Skeletal muscle tissue (tissue), 5 donors: ENCODE measurements around the gene COL5A2. TPM values are rescaled to one million over a fixed set of nuclear protein-coding genes. Genes with fewer than 3 reads are reported as not detected.

ENCODE experiments used
- H3K27ac ChIP-seq: one replicate; pipeline ENCODE4 v1.7.0; 2013; ENCODE audit warnings: mild to moderate bottlenecking, low read depth, low read length, inconsistent platforms
- H3K27me3 ChIP-seq, 3 donors: one replicate each; pipeline ENCODE4 v1.7.0; 2013; ENCODE audit warnings: low read length in 3 of 3; ENCODE audit not compliant: control insufficient read depth in 3 of 3, insufficient read depth in 3 of 3
- H3K36me3 ChIP-seq, 3 donors: one replicate each; pipeline ENCODE4 v1.7.0; 2013; ENCODE audit warnings: low read length in 3 of 3; ENCODE audit not compliant: control insufficient read depth in 3 of 3, insufficient read depth in 3 of 3
- H3K4me1 ChIP-seq, 3 donors: one replicate each; pipeline ENCODE4 v1.7.0; 2013; ENCODE audit warnings: low read length in 3 of 3, mild to moderate bottlenecking in 3 of 3; ENCODE audit not compliant: control insufficient read depth in 3 of 3, insufficient read depth in 3 of 3
- H3K4me3 ChIP-seq, 3 donors: one replicate each; pipeline ENCODE4 v1.7.0; 2013; ENCODE audit warnings: low read length in 3 of 3
- H3K9ac ChIP-seq, 3 donors: one replicate each; pipeline ENCODE4 v1.7.0; 2013; ENCODE audit warnings: low read length in 3 of 3, mild to moderate bottlenecking in 3 of 3, moderate library complexity in 2 of 3, low read depth in 1 of 3
- H3K9me3 ChIP-seq, 3 donors: one replicate each; pipeline ENCODE4 v1.7.0; 2013; ENCODE audit warnings: low read length in 3 of 3; ENCODE audit not compliant: control insufficient read depth in 3 of 3
- small RNA-seq: library from RNA; depleted of rRNA; stranded (forward); fragments of <200 nt; gene quantifications from one replicate; pipeline ENCODE3, GENCODE V24; 2014
- total RNA-seq: library from RNA; depleted of rRNA; stranded (reverse); fragments of >200 nt; gene quantifications from one replicate; pipeline ENCODE4 v1.2.3, GENCODE V29; 2014
- donor health status: Osteomylitis.

The COL5A2 gene
- total RNA-seq, 1 donor from 2014 or later = 404 TPM

DNA sequence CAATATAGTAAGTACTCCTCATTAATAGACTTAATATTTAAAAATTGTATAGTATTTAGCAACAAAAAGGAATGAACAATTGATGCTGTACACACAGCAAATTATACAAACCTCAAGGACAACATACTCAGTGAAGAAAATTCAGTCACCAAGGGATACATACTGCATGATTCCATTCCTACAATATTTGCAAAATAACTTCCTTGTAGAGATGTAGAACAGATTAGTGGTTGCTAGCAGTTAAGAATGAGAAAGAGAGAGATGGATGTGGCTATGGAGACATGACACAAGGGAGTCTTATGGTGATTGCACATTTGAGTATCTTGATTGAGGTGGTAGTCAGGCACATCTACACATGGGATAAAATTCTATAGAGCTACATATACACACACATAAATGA lies 179.3 kb downstream of the COL5A2 start:
- Histone ChIP-seq H3K36me3 (peaks cover 0 to 19% (median 4%) of the 10 kb centered on the region in 3 donors), H3K4me1 (no peaks in the 10 kb centered on the region), H3K9me3 (no peaks in the 10 kb centered on the region), H3K4me3 (no peak overlapping the region), H3K27ac (no peak overlapping the region), H3K9ac (no peak overlapping the region), H3K27me3 (no peaks in the 10 kb centered on the region)

GRCh38 chr2:188997263-188997662 lies 182.3 kb downstream of the COL5A2 start:
- Histone ChIP-seq H3K9ac (no peak overlapping the region), H3K36me3 (peaks cover 0 to 24% (median 4%) of the 10 kb centered on the region in 3 donors), H3K4me1 (no peaks in the 10 kb centered on the region), H3K9me3 (no peaks in the 10 kb centered on the region), H3K27me3 (no peaks in the 10 kb centered on the region), H3K4me3 (no peak overlapping the region), H3K27ac (no peak overlapping the region)

- Histone ChIP-seq H3K4me3 (no peak overlapping the region), H3K9ac (no peak overlapping the region), H3K36me3 (peaks cover 0 to 16% (median 0%) of the 10 kb centered on the region in 3 donors), H3K9me3 (no peaks in the 10 kb centered on the region), H3K27ac (no peak overlapping the region), H3K27me3 (no peaks in the 10 kb centered on the region), H3K4me1 (no peaks in the 10 kb centered on the region)
Measured at GRCh38 chr2:188993247-188993646, 186.3 kb downstream of the COL5A2 start.

DNA sequence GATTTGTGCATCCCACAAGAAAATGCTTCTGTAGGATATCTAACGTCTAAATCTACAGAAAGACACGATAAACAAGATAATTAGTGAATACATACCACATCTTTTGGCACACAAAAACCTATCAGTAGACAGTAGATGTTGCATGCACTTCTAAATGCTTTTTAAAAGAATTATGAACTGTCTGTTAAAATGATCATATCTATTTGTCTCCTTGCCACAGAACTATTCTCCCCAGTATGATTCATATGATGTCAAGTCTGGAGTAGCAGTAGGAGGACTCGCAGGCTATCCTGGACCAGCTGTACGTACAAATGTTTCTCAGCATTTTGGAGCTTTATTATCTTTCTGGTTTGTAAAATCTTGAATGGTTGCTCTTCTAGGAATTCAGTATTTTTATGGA lies 192.7 kb downstream of the COL5A2 start:
- peaks cover 0 to 5% (median 0%) of the 10 kb centered on the region in 3 donors for H3K36me3 ChIP-seq
- H3K4me3 ChIP-seq = no peak overlapping the region
- no peaks in the 10 kb centered on the region for H3K4me1 ChIP-seq
- H3K9ac ChIP-seq = no peak overlapping the region
- no peaks in the 10 kb centered on the region for H3K27me3 ChIP-seq
- no peak overlapping the region for H3K27ac ChIP-seq
- H3K9me3 ChIP-seq = no peaks in the 10 kb centered on the region

DNA sequence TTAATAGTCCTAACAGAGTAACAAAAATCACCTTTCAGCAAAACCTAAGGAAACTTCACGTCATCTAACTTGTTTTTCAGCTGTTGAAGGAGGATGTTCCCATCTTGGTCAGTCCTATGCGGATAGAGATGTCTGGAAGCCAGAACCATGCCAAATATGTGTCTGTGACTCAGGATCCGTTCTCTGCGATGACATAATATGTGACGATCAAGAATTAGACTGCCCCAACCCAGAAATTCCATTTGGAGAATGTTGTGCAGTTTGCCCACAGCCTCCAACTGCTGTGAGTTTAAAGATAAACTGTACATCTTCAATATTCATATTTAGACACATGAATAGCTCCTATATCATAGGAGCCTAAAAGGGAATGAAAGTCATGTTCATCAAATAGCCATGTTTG lies 194.9 kb downstream of the COL5A2 start:
- Histone ChIP-seq H3K9me3 (no peaks in the 10 kb centered on the region), H3K27me3 (no peaks in the 10 kb centered on the region), H3K27ac (peak overlapping the region; percentile 60), H3K9ac (peak overlapping the region in 1 of 3 donors; percentile 48), H3K4me1 (no peaks in the 10 kb centered on the region), H3K4me3 (no peak overlapping the region), H3K36me3 (peaks cover 0 to 2% (median 0%) of the 10 kb centered on the region in 3 donors)

DNA sequence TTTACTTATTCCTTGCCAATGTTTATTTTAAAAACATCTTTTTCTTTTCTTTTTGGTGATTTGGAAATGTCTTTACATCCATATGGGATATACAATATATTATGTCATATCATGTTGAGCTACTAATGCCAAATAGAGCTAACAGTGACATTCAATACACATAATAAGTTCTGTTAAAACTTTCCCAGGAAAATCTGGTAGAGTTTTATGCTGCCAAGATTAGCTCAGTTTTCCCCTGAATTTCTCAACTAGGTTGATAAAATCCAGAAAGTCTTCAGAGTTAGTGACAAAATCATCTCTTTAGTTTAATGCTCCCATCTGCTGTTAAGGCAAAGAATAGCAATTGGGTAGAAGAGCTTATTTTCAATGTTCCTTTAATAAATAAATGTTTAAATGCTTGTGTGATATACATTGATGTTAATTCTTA lies 195.5 kb downstream of the COL5A2 start:
- H3K4me1 ChIP-seq = no peaks in the 10 kb centered on the region
- H3K9ac ChIP-seq = peak overlapping the region in 1 of 3 donors; percentile 48
- H3K36me3 ChIP-seq = peaks cover 0 to 2% (median 0%) of the 10 kb centered on the region in 3 donors
- H3K4me3 ChIP-seq = no peak overlapping the region
- no peaks in the 10 kb centered on the region for H3K27me3 ChIP-seq
- H3K9me3 ChIP-seq = no peaks in the 10 kb centered on the region
- H3K27ac ChIP-seq = peak overlapping the region; percentile 60

DNA sequence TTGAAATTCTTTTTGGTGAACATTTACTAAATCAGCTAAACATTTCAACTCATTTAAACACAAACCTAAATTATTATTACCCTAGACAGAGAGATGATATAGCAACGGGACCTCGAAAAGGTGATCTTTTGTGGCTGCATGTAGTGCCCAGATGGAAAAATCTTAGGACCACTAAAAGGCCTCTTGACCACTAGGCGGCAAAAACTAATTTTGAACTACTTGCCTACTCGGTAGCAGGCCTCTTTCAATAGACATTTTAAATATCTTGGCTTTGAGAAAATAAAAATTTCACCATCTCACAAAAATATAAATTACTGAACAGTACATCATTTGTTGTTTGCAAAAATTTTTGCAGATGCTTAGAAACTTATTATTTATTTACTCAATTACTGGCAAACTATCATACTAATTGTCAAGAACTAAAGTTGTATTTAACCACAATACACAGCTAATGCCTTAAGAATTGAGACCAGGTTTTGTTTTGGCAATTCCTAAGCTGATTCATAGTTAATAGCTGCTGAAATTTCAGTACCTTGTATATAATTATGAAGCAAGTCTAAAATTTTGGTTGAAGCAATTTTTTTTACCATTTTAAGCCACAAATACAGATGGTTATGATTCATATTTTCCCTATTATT lies 196.0 kb downstream of the COL5A2 start:
- Histone ChIP-seq H3K27ac (no peak overlapping the region), H3K36me3 (peaks cover 0 to 2% (median 0%) of the 10 kb centered on the region in 3 donors), H3K9ac (no peak overlapping the region), H3K27me3 (no peaks in the 10 kb centered on the region), H3K4me3 (no peak overlapping the region), H3K4me1 (no peaks in the 10 kb centered on the region), H3K9me3 (no peaks in the 10 kb centered on the region)

Small RNAs within 50 kb of the gene (small RNA-seq; reads per million reads assigned to genes)
- gene MIR3129 = 0.44 reads per million, percentile 55 among the genes with 10 or more reads in this experiment

Other genes starting within 250 kb of the COL5A2 start
- 6,920 TPM for gene COL3A1, start 205.4 kb downstream of the COL5A2 start, total RNA-seq